H1 (cell line): ENCODE data around the gene TEAD4. TPM values are rescaled to one million over a fixed set of nuclear protein-coding genes. Genes with fewer than 3 reads are reported as not detected.

Experiments
- CTCF ChIA-PET: fragments of 300-600 bp; sonication (Branson Sonifier 250); formaldehyde crosslinking; loops from one replicate; lab custom pipeline; 2021; ENCODE audit not compliant: partially characterized antibody; lab: Charles Lee
- POLR2A ChIA-PET: fragments of 300-600 bp; sonication (Branson Sonifier 250); formaldehyde crosslinking; loops from one replicate; lab custom pipeline; 2021; ENCODE audit warnings: inconsistent platforms; ENCODE audit not compliant: partially characterized antibody; lab: Charles Lee
- DNase-seq, 2 experiments: peaks; one replicate each; pipeline versions ENCODE4 v3.0.0 to v3.0.0-alpha.2; 2010 to 2022; ENCODE audit warnings: low spot score in 2 of 2, low read depth in 1 of 2, mixed read lengths in 1 of 2
- FAIRE-seq: peaks from 2 replicates; lab custom pipeline; 2011; peaks lifted over from hg19 to GRCh38; lab: Jason Lieb, UNC
- H2AFZ ChIP-seq: 2 replicates; pipeline ENCODE4 v1.8.1; 2012; ENCODE audit warnings: low read length, inconsistent platforms
- H2AK5ac ChIP-seq: 2 replicates; pipeline ENCODE4 v1.6.1; 2013; ENCODE audit warnings: low read depth, low read length
- H2BK120ac ChIP-seq: replicated peaks from 2 replicates; pipeline ENCODE3; 2013; ENCODE audit warnings: low read depth, low read length, inconsistent platforms
- H2BK12ac ChIP-seq: 2 replicates; pipeline ENCODE4 v1.6.1; 2013; ENCODE audit warnings: low read depth, low read length
- H2BK15ac ChIP-seq: 2 replicates; pipeline ENCODE4 v1.6.1; 2013; ENCODE audit warnings: low read length
- H2BK20ac ChIP-seq: 2 replicates; pipeline ENCODE4 v1.6.1; 2013; ENCODE audit warnings: low read length
- H2BK5ac ChIP-seq: 2 replicates; pipeline ENCODE4 v1.6.1; 2013; ENCODE audit warnings: low read depth, low read length
- H3K14ac ChIP-seq: 2 replicates; pipeline ENCODE4 v1.6.1; 2013; ENCODE audit warnings: inconsistent platforms; ENCODE audit not compliant: insufficient read length
- H3K18ac ChIP-seq: 2 replicates; pipeline ENCODE4 v1.6.1; 2013; ENCODE audit warnings: low read length; ENCODE audit errors: extremely low read depth
- H3K23ac ChIP-seq: 2 replicates; pipeline ENCODE4 v1.6.1; 2013; ENCODE audit warnings: inconsistent platforms; ENCODE audit not compliant: insufficient read length
- H3K23me2 ChIP-seq: 2 replicates; pipeline ENCODE4 v1.6.1; 2013; ENCODE audit warnings: low read depth, low read length
- H3K27ac ChIP-seq: 2 replicates; pipeline ENCODE4 v1.6.1; 2011; ENCODE audit warnings: low read depth, low read length, inconsistent platforms
- H3K27me3 ChIP-seq, 4 experiments: replicated peaks in 1 of 4; 1 replicate in 1 of 4; 2 replicates in 3 of 4; pipeline versions ENCODE4 v1.6.1 to v1.8.1; 2011 to 2013; ENCODE audit warnings: low read length in 3 of 4, mild to moderate bottlenecking in 3 of 4, inconsistent platforms in 2 of 4, mixed read lengths in 2 of 4, moderate library complexity in 1 of 4; ENCODE audit not compliant: control insufficient read depth in 3 of 4, insufficient read depth in 3 of 4; ENCODE audit errors: extremely low read depth in 1 of 4
- H3K36me3 ChIP-seq, 4 experiments: 2 replicates each; pipeline versions ENCODE4 v1.6.1 to v1.8.1; 2011 to 2013; ENCODE audit warnings: mild to moderate bottlenecking in 4 of 4, low read length in 3 of 4, moderate library complexity in 2 of 4, control low read depth in 1 of 4, inconsistent platforms in 1 of 4; ENCODE audit not compliant: insufficient read depth in 4 of 4, control insufficient read depth in 2 of 4
- H3K4ac ChIP-seq: replicated peaks from 2 replicates; pipeline ENCODE3; 2013; ENCODE audit warnings: low read length, low read depth, mixed read lengths, inconsistent platforms; ENCODE audit not compliant: insufficient read length
- H3K4me1 ChIP-seq, 4 experiments: replicated peaks in 1 of 4; 1 replicate in 1 of 4; 2 replicates in 3 of 4; pipeline versions ENCODE4 v1.6.1 to v1.8.1; 2011 to 2013; ENCODE audit warnings: low read length in 3 of 4, inconsistent platforms in 2 of 4, mixed read lengths in 1 of 4; ENCODE audit not compliant: insufficient read depth in 4 of 4, control insufficient read depth in 3 of 4
- H3K4me2 ChIP-seq, 2 experiments: 2 replicates each; pipeline versions ENCODE4 v1.6.1 to v1.8.1; 2011 to 2013; ENCODE audit warnings: low read depth in 2 of 2, low read length in 2 of 2, control low read depth in 1 of 2, inconsistent platforms in 1 of 2, mild to moderate bottlenecking in 1 of 2; ENCODE audit not compliant: insufficient read depth in 1 of 2
- H3K4me3 ChIP-seq, 4 experiments: fragments of 200-600, 300-600 bp in 1 of 4; sonication (generic), shearing (Covaris generic), sonication (Bioruptor Twin) in 1 of 4; 2 replicates each; pipeline versions ENCODE4 v1.5.1 to v1.8.1; 2011 to 2016; ENCODE audit warnings: low read length in 4 of 4, low read depth in 3 of 4, control low read depth in 2 of 4, inconsistent platforms in 2 of 4, mild to moderate bottlenecking in 2 of 4, mixed read lengths in 1 of 4, moderate library complexity in 1 of 4; ENCODE audit not compliant: insufficient read depth in 2 of 4; ENCODE audit errors: extremely low read depth in 1 of 4
- H3K56ac ChIP-seq: replicated peaks from 2 replicates; pipeline ENCODE3; 2013; ENCODE audit warnings: low read depth, mild to moderate bottlenecking, mixed read lengths, low read length, inconsistent platforms; ENCODE audit not compliant: insufficient read length
- H3K79me1 ChIP-seq: 2 replicates; pipeline ENCODE4 v1.6.1; 2013; ENCODE audit warnings: low read depth, low read length, control low read depth
- H3K79me2 ChIP-seq, 2 experiments: 2 replicates each; pipeline versions ENCODE4 v1.6.1 to v1.8.1; 2012 to 2013; ENCODE audit warnings: low read length in 2 of 2, mild to moderate bottlenecking in 2 of 2, inconsistent platforms in 1 of 2; ENCODE audit not compliant: insufficient read depth in 2 of 2, control insufficient read depth in 1 of 2
- H3K9ac ChIP-seq, 4 experiments: replicated peaks in 1 of 4; 1 replicate in 1 of 4; 2 replicates in 3 of 4; pipeline versions ENCODE4 v1.6.1 to v1.8.1; 2011 to 2013; ENCODE audit warnings: low read depth in 3 of 4, low read length in 3 of 4, control low read depth in 2 of 4, mild to moderate bottlenecking in 2 of 4, moderate library complexity in 2 of 4, inconsistent platforms in 1 of 4; ENCODE audit errors: extremely low read depth in 1 of 4
- H3K9me3 ChIP-seq, 2 experiments: 2 replicates each; pipeline versions ENCODE4 v1.6.1 to v1.8.1; 2012 to 2013; ENCODE audit warnings: mild to moderate bottlenecking in 2 of 2, moderate library complexity in 2 of 2, control low read depth in 1 of 2, inconsistent platforms in 1 of 2, low read depth in 1 of 2, low read length in 1 of 2, mixed read lengths in 1 of 2; ENCODE audit not compliant: insufficient read depth in 2 of 2
- H4K20me1 ChIP-seq, 2 experiments: replicated peaks in 1 of 2; 2 replicates each; pipeline versions ENCODE3 to v1.8.1; 2011 to 2013; ENCODE audit warnings: inconsistent platforms in 2 of 2, low read length in 2 of 2, mild to moderate bottlenecking in 1 of 2; ENCODE audit not compliant: insufficient read depth in 2 of 2, control insufficient read depth in 1 of 2
- H4K5ac ChIP-seq: 2 replicates; pipeline ENCODE4 v1.6.1; 2013; ENCODE audit warnings: low read length, low read depth, mixed read lengths, inconsistent platforms; ENCODE audit not compliant: insufficient read length
- H4K8ac ChIP-seq: 2 replicates; pipeline ENCODE4 v1.8.0; 2013; ENCODE audit warnings: mild to moderate bottlenecking, moderate library complexity, low read length, inconsistent platforms; ENCODE audit not compliant: insufficient read depth; ENCODE audit errors: extremely low read depth
- H4K91ac ChIP-seq: replicated peaks from 2 replicates; pipeline ENCODE3; 2013; ENCODE audit warnings: low read length, mixed read lengths, inconsistent platforms; ENCODE audit not compliant: insufficient read length
- BACH1 ChIP-seq: IDR thresholded peaks from 2 replicates; pipeline ENCODE4 v1.6.1; 2012; ENCODE audit warnings: low read length, improper control_type of control experiment
- GABPA ChIP-seq: IDR thresholded peaks from 2 replicates; pipeline ENCODE4 v1.6.1; 2011; ENCODE audit warnings: mild to moderate bottlenecking, low read length, moderate library complexity, borderline replicate concordance; ENCODE audit not compliant: insufficient read depth
- JUND ChIP-seq: IDR thresholded peaks from 2 replicates; pipeline ENCODE4 v1.6.1; 2011; ENCODE audit warnings: mild to moderate bottlenecking, improper control_type of control experiment, low read length
- KDM1A ChIP-seq: fragments of 200-600, 300-600 bp; sonication (generic); IDR thresholded peaks from 2 replicates; pipeline ENCODE4 v1.7.1; 2016; ENCODE audit warnings: mild to moderate bottlenecking, low read length, borderline replicate concordance
- MAFK ChIP-seq: IDR thresholded peaks from 2 replicates; pipeline ENCODE4 v1.6.1; 2012; ENCODE audit warnings: low read depth, mild to moderate bottlenecking, improper control_type of control experiment, low read length
- SAP30 ChIP-seq: fragments of 300-600 bp; sonication (generic); IDR thresholded peaks from 2 replicates; pipeline ENCODE4 v1.7.1; 2012; ENCODE audit warnings: low read length, moderate library complexity, mild to moderate bottlenecking, inconsistent platforms; ENCODE audit not compliant: insufficient read depth, insufficient replicate concordance
- SRF ChIP-seq: IDR thresholded peaks from 2 replicates; pipeline ENCODE4 v1.6.1; 2011; ENCODE audit warnings: mild to moderate bottlenecking, low read depth, low read length, moderate library complexity
- SUZ12 ChIP-seq: fragments of 200-600 bp; sonication (generic); IDR thresholded peaks from 2 replicates; pipeline ENCODE4 v1.6.1; 2012; ENCODE audit warnings: mild to moderate bottlenecking, inconsistent platforms, low read length, moderate library complexity, mixed read lengths
- WGBS, 2 experiments: shearing (Covaris generic) in 1 of 2; methylation state at CpG; one replicate each; pipeline versions ENCODE4 v1.1.6 to v1.1.7; 2013 to 2015; ENCODE audit warnings: low lambda C conversion rate in 2 of 2, mixed read lengths in 2 of 2, inconsistent platforms in 1 of 2, low coverage in 1 of 2, missing lambda C conversion rate in 1 of 2; ENCODE audit not compliant: insufficient replicate concordance in 2 of 2, insufficient coverage in 1 of 2, insufficient read length in 1 of 2; ENCODE audit errors: extremely low coverage in 1 of 2, missing lambda C conversion rate in 1 of 2; 5-methylcytosine and 5-hydroxymethylcytosine counted together
- polyA plus RNA-seq, 7 experiments: library from polyadenylated mRNA; depleted of rRNA in 3 of 7; stranded (reverse) in 5 of 7; unstranded in 2 of 7; fragments of >200 nt in 5 of 7; fragments of 200-250 nt in 2 of 7; gene quantifications; 1 replicate in 5 of 7; 2 replicates in 1 of 7; 4 replicates in 1 of 7; pipeline versions ENCODE4 v1.2.1 to v1.2.3, GENCODE V29; 2011 to 2013; ENCODE audit warnings: missing spikeins in 2 of 7, mixed read lengths in 2 of 7
- total RNA-seq: library from RNA; stranded (reverse); fragmentation: NEBNext Ultra II Directional; extraction: Animal tissue kit (Norgen Biotek cat#: 25700); gene quantifications from 2 replicates; pipeline ENCODE4 v1.2.1, GENCODE V29; 2021
- TF ChIP-seq, protein P1 (sequence below), 3 experiments: IDR thresholded peaks; 1 replicate in 2 of 3; 2 replicates in 1 of 3; pipeline versions ENCODE4 v1.5.1 to v1.6.1; 2011; ENCODE audit warnings: low read length in 3 of 3, mild to moderate bottlenecking in 3 of 3, inconsistent platforms in 2 of 3, low read depth in 1 of 3, moderate library complexity in 1 of 3; ENCODE audit not compliant: insufficient read depth in 1 of 3; ENCODE audit errors: control extremely low read depth in 1 of 3

The TEAD4 gene
- total and polyA plus RNA-seq, 2 of the 8 experiments (the other 6 are each of a cell fraction or from before 2014, with no cell fraction given): 56.7 to 116 TPM

GRCh38 chr12:3000548-3001275 lies 41.5 kb downstream of the TEAD4 start:
- Histone ChIP-seq H4K5ac (no peak overlapping the region), H3K4ac (no peak overlapping the region), H3K27me3 (no peaks in the 10 kb centered on the region), H3K23me2 (no peaks in the 10 kb centered on the region), H2BK20ac (no peak overlapping the region), H4K91ac (no peak overlapping the region), H3K9ac (no peak overlapping the region), H2BK15ac (no peak overlapping the region), H3K56ac (no peak overlapping the region), H3K18ac (no peak overlapping the region), H2BK12ac (no peak overlapping the region), H3K4me2 (no peak overlapping the region), H3K23ac (no peak overlapping the region), H4K20me1 (peaks cover 4 to 21% of the 10 kb centered on the region in 2 experiments), H3K36me3 (peaks cover 0 to 9% (median 2%) of the 10 kb centered on the region in 4 experiments; a peak in 3 of 8 replicates), H3K79me1 (peaks cover 18% of the 10 kb centered on the region), H2AFZ (no peak overlapping the region), H2BK120ac (no peak overlapping the region), H3K4me3 (no peak overlapping the region), H3K27ac (no peak overlapping the region), H2AK5ac (no peak overlapping the region), H3K9me3 (no peaks in the 10 kb centered on the region), H3K14ac (no peak overlapping the region), H3K79me2 (peaks cover 0 to 46% of the 10 kb centered on the region in 2 experiments; a peak in 2 of 4 replicates), H4K8ac (no peak overlapping the region), H2BK5ac (no peak overlapping the region), H3K4me1 (peaks cover 0 to 35% (median 27%) of the 10 kb centered on the region in 4 experiments; a peak in 6 of 7 replicates)
- FAIRE-seq (no peak), DNase-seq (no peak)
- CTCF ChIA-PET: interaction anchor here (0.6 to 2.4 kb wide), 14 partner anchors 9 to 156 kb away, joined by 3 to 10 read pairs (median 6); no protein-coding TSS in a partner anchor
- POLR2A ChIA-PET: interaction anchor here (0.9 to 1.7 kb wide), 2 partner anchors 15 to 36 kb away, joined by 4 read pairs; no protein-coding TSS in a partner anchor
- 54% methylated on average over 13 of the region's 13 CpGs; no CpG with 5 or more reads in 1 of the 2 experiments for WGBS, 2 experiments
- TF ChIP-seq, protein P1, sequence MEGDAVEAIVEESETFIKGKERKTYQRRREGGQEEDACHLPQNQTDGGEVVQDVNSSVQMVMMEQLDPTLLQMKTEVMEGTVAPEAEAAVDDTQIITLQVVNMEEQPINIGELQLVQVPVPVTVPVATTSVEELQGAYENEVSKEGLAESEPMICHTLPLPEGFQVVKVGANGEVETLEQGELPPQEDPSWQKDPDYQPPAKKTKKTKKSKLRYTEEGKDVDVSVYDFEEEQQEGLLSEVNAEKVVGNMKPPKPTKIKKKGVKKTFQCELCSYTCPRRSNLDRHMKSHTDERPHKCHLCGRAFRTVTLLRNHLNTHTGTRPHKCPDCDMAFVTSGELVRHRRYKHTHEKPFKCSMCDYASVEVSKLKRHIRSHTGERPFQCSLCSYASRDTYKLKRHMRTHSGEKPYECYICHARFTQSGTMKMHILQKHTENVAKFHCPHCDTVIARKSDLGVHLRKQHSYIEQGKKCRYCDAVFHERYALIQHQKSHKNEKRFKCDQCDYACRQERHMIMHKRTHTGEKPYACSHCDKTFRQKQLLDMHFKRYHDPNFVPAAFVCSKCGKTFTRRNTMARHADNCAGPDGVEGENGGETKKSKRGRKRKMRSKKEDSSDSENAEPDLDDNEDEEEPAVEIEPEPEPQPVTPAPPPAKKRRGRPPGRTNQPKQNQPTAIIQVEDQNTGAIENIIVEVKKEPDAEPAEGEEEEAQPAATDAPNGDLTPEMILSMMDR (IDR thresholded peaks at IDR 0.05; ENCODE audit: control extremely low read depth in 1 of 3, insufficient read depth in 1 of 3, low read depth in 1 of 3, low read length in 3 of 3): peak in 2 of 3 experiments; percentile 58; a peak in 3 of 4 replicates
- TF ChIP-seq SRF (no peak), SUZ12 (no peak), GABPA (no peak), JUND (0 out of 2 replicates have a peak, but pooled peaks have one; percentile 25), SAP30 (no peak), MAFK (no peak), BACH1 (no peak), KDM1A (no peak)
